Measurements from ENCODE around the gene RASSF4. TPM values are rescaled to one million over a fixed set of nuclear protein-coding genes. Genes with fewer than 3 reads are reported as not detected.

Gene RASSF4
- total RNA-seq, 2 donors from 2014 or later: 1.5 to 2.9 TPM

Other genes with a start within 250 kb of the RASSF4 start
- gene TMEM72, start 48.5 kb upstream of the RASSF4 start, total RNA-seq: not detected
- gene DEPP1, start 19.0 kb downstream of the RASSF4 start, total RNA-seq: 1 to 10 TPM in 1 of 2 donors, under 1 TPM in 1; 0.27 to 1.4 TPM
- 10 to 100 TPM; 12.1 to 12.5 TPM for gene ZNF22, start 41.1 kb downstream of the RASSF4 start, total RNA-seq